Left kidney (tissue), 2 donors: ENCODE data around the gene RALGAPA1. TPM values are rescaled to one million over a fixed set of nuclear protein-coding genes. Genes with fewer than 3 reads are reported as not detected.
"Not testable (repeated sequence)": the region's sequence is repeated elsewhere in the genome, so short reads cannot be mapped to it uniquely, and the experiment has no call there.

Experiments
- DNase-seq: peaks from one replicate; pipeline ENCODE4 v3.0.0-alpha.2; 2013
- polyA plus RNA-seq: library from polyadenylated mRNA; unstranded; fragments of 120-200 nt; gene quantifications from one replicate; pipeline ENCODE4 v1.2.1, GENCODE V29; 2013; ENCODE audit not compliant: insufficient read length

Gene RALGAPA1
- polyA plus RNA-seq, 1 donor, result 48.7 TPM

GRCh38 chr14:35766036-35766699, 42.9 kb downstream of the RALGAPA1 start:
- DNase-seq, result no peak

GRCh38 chr14:35761922-35762321, 47.2 kb downstream of the RALGAPA1 start:
- DNase-seq, result no peak

- DNase-seq, result no peak
Observed at GRCh38 chr14:35760143-35760542, 49.0 kb downstream of the RALGAPA1 start.

GRCh38 chr14:35758523-35759129, 50.5 kb downstream of the RALGAPA1 start:
- no peak for DNase-seq

GRCh38 chr14:35754671-35755070, 54.4 kb downstream of the RALGAPA1 start:
- no peak for DNase-seq

DNA sequence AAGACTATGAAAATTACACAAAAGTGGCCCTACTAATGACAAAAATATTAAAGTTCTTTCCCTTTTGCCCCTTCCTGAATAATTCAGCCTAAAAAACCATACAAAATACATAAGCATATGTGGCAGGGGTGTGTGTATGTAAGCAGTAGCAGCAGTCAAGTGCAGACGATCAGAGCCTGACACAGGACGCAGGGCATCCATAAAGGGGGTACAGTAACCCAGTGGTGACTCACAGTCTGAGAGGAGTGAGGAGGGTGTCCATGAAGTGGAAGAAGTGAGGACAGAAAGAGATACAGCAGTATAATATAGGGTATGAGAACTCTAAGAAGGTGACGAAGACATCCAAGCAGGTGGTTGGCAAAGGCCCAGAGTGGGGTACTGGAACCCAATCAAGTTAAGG, 56.7 kb downstream of the RALGAPA1 start:
- DNase-seq, result no peak

DNA sequence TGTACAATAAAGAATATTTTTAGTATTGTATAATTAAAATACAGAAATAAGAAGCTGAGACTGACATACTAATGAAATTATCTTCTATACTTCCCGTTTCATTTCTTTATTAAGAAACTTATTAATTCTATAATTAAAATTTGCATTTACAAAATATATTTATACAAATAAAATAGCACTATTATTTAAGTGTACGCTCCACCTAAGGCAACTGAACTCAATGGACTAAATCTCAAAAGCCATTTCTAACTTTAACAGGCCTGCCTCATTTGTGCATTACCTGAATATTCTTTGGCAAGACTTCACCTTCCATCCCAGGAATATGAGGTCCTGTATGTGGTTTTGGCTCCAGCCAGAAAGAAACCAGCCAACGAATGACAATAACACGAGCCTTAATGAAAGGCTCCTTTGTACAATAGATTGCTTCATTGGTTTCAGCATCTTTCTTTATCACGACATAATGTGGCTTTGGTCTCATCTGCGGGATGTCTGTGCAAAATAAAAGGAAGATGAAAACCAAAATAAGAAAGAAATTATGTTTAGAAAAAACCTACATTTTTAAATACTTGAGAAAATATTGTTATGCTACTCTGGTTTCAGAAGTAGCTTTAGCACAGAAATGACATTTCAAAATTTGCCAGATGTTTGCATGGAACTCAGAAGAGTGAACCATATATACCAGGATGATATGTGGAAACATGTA, 58.7 kb downstream of the RALGAPA1 start:
- DNase-seq, result no peak

GRCh38 chr14:35747379-35747778, 61.7 kb downstream of the RALGAPA1 start:
- no peak for DNase-seq

DNA sequence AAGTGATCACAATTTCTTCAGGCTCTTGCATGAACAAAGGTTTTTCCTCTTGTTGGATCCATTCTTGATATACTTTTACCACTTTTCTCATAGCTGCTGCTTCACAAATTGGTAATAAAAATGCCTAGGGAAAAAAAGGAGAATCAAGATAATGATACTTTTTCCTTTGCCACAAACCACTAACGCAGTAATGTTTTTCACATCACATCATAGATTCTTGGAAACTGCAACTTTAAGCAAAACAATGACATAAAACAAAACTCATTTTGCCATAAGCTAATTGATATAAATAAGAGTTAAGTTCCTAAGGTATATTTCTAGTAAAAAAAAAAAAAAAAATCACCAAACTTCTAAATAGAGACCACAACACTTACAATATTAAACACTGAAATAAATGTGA, 66.7 kb downstream of the RALGAPA1 start:
- no peak for DNase-seq

- no peak for DNase-seq
Observed at GRCh38 chr14:35742032-35742371, 67.1 kb downstream of the RALGAPA1 start.

DNA sequence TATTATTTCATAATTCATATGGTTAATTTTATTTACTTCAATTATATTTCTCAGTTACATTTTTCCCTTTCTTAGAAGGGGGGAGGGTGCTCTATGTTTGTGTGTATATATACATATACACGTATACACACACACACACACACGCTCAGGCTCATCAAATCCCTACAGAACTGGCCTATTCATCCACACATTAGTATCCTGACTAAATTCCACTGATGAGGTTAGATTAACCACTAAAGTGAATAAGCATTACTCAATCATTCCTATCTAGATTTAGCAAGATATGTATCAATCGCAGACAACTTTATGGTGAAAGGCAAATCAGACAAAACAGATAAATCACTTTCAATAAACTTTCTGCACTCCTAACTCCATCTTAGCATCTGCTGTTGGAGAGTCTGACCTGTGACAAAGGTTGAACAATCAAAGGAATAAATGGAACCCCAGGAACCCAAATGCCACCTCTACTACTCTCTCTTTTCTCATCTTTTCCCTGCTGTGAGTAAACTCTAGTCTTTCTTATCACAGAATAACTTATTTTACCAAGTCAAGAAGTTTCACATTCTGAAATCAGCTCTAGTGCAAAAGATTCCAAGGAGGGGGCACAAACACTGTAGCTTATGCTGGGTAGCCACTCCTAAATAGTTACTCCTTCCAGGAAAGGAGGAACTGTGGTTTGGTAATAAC, 67.6 kb downstream of the RALGAPA1 start:
- DNase-seq, result no peak

DNA sequence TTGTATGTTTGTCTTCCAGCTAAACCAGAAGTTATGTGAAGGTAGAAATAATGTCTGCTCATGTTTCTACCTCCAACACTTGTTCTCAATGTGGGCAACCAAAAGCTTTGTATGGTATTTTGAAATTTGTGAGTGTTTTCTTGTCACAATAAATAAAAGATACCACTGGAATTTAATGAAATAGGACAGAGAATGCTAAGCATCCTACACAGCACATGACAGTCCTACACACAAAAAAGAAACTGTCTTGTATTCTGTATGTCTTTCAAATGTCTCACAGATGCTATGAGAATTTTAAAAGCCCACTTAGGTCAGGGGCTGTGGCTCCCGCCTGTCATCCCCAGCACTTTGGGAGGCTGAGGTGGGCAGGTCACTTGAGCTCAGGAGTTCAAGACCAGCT, 68.9 kb downstream of the RALGAPA1 start:
- DNase-seq, result no peak

- not testable (repeated sequence) for DNase-seq
Observed at GRCh38 chr14:35735163-35735562, 73.9 kb downstream of the RALGAPA1 start.

- DNase-seq, result not testable (repeated sequence)
Observed at GRCh38 chr14:35733510-35733909, 75.6 kb downstream of the RALGAPA1 start.

DNA sequence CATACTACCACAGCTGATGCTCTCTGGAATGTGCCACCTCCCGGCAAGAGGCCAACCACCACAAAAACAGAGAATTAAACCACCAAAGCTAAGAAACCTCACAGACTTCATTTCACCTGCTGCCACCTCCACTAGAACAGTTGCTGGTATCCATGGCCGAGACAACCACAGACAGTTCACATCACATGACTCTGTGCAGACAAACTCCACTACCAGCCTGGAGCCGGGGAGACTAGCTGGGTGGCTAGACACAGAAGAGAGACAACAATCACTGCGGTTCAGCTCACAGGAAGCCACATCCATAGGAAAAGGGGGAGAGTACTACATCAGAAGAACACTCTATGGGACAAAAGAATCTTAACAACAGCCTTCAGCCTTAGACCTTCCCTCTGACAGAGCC, 78.2 kb downstream of the RALGAPA1 start:
- no peak for DNase-seq

- DNase-seq, result no peak
Observed at GRCh38 chr14:35727764-35728163, 81.3 kb downstream of the RALGAPA1 start.

- no peak for DNase-seq
Observed at GRCh38 chr14:35725930-35726329, 83.2 kb downstream of the RALGAPA1 start.

GRCh38 chr14:35715079-35715478, 94.0 kb downstream of the RALGAPA1 start:
- no peak for DNase-seq

DNA sequence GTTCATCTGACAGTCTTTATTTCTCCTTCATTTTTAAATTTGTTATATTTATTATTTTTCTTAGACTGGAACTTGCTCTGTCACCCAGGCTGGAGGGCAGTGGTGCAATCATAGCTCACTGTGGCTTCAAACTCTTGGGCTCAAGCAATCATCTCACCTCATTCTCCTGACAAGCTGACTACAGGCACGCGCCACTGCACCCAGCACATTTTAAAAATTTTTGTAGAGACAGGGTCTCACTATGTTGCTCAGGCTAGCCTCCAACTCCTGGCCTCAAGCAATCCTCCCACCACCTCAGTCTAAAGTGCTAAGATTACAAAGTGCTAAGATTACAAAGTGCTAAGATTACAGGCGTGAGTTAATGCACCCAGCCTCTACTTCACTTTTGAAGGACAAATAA, 96.6 kb downstream of the RALGAPA1 start:
- no peak for DNase-seq

DNA sequence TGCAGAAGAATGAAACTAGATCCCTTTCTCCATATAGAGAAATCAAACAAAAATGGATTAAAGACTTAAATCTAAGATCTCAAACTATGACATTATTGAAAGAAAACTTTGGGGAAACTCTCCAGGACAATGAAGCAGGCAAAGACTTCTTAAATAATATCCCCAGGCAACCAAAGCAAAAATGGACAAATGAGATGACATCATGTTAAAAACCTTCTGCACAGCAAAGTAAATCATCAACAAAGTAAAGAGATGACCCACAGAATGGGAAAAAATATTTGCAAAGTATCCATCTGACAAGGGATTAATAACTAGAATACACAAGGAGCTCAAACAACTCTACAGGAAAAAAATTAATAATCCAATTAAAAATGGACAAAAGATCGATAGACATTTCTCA, 101.0 kb downstream of the RALGAPA1 start:
- no peak for DNase-seq

DNA sequence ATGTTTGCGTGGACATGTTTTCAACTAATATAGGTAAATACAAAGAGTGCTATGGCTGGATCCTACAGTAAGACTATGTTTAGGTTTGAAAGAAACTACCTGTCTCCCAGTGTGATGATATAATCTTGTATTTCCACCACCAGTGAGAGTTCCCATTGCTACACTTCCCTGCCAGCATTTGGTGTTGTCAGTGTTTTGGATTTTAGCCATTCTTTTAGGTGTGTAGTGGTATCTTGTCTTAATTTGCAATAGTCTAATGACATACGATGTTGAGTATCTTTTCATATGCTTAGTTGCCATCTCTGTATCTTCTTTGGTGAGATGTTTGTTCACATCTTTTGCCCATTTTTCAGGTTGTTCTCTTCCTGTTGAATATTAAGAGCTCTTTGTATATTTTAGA, 103.5 kb downstream of the RALGAPA1 start:
- DNase-seq, result no peak

- DNase-seq, result no peak
Observed at GRCh38 chr14:35704793-35705493, 104.2 kb downstream of the RALGAPA1 start.
